LNCaP clone FGC (cell line): ENCODE results near the gene PODNL1.

Experiments used
- DNase-seq: peaks from one replicate; pipeline ENCODE4 v3.0.0-alpha.2; 2011; ENCODE audit warnings: low read depth
- H3K4me3 ChIP-seq: 2 replicates; pipeline ENCODE4 v1.5.1; 2011; ENCODE audit warnings: mild to moderate bottlenecking, low read depth, low read length, control low read depth
- TF ChIP-seq, protein P1 (sequence below): IDR thresholded peaks from 2 replicates; pipeline ENCODE4 v1.5.1; 2012; ENCODE audit warnings: mild to moderate bottlenecking; ENCODE audit not compliant: control insufficient read depth, insufficient read depth; ENCODE audit errors: extremely low read depth

PODNL1 gene

DNA sequence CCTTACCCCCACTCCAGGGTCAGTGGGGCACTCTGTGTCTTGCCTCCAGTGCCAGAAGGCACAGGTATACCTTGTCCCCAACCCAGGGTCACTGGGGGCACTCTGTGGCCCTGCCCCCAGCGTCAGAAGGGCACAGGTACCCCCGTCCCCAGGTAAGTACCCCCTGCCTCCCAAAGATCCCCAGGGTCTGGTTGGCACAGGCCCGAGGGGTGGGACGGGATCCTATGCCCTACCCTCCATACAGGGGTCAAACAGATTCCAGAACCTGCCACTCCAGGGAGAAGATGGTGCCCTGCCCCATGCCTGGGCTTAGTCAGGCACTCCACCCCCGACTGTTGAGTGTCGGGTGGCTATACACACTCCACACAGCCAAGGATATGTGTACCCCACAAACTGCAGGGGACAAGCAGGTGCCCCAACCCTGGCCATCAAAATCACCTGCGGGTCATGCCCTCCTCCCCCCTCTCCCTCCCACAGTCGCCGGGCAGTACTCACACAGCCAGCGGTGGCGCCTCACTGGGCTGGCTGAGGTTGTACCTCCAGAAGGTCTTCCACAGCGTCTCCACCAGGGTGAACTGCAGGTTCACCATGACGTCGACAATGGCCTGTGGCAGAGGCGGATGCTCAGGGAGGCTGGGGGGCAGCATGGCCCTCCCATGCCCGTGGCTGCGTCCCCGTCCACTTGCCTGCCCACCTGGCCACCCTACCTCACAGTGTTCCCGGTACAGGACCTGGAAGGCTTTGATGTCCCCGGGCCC, 27.9 kb upstream of the PODNL1 start:
- no peak overlapping the region for H3K4me3 ChIP-seq
- DNase-seq, result no peak
- TF ChIP-seq, protein P1, sequence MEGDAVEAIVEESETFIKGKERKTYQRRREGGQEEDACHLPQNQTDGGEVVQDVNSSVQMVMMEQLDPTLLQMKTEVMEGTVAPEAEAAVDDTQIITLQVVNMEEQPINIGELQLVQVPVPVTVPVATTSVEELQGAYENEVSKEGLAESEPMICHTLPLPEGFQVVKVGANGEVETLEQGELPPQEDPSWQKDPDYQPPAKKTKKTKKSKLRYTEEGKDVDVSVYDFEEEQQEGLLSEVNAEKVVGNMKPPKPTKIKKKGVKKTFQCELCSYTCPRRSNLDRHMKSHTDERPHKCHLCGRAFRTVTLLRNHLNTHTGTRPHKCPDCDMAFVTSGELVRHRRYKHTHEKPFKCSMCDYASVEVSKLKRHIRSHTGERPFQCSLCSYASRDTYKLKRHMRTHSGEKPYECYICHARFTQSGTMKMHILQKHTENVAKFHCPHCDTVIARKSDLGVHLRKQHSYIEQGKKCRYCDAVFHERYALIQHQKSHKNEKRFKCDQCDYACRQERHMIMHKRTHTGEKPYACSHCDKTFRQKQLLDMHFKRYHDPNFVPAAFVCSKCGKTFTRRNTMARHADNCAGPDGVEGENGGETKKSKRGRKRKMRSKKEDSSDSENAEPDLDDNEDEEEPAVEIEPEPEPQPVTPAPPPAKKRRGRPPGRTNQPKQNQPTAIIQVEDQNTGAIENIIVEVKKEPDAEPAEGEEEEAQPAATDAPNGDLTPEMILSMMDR, result no peak

DNA sequence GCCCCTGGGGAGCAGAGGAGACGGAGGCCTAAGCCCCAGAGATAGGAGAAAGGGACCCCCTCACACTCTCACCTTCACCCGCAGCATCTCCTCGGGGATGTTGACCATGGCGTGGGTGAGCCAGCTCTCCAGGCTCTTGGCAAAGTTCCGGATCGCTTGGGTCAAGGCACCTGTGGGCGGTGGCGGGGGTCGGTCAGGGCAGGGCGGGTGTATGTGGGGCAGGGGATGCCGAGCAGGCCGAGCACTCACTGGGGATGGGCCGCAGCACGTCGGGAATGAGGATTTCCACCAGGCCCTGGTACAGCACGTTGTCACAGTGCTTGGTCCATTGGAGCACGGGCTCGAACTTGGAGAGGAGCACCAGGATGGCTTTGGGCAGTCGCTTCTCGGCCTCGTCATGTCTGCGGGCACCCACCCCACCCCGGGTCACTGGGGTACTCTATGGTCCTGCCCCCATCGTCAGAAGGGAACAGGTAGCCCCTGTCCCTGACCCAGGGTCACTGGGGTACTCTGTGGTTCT, 27.2 kb upstream of the PODNL1 start:
- DNase-seq, result no peak
- TF ChIP-seq, protein P1, result no peak
- no peak overlapping the region for H3K4me3 ChIP-seq

DNA sequence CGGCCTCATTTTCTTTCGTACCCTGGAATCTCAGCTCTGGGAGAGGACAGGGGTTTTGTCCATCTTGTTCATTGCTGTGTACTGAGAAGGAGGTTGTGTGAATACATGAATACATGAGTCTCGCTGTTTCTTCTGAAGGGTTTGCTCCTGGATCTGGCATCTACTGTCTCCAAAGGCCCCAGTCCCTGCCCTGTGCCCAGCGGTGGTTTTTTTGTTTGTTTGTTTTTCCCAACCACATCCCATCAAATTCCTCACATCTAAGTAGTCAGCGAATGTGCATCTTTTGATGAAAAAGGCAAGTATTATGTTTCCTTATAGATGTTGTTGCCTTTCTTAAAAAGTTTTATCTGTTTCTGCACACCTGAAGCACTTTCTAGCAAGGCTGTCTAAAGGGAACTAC, 26.6 kb upstream of the PODNL1 start:
- no peak for DNase-seq
- TF ChIP-seq, protein P1, result no peak

DNA sequence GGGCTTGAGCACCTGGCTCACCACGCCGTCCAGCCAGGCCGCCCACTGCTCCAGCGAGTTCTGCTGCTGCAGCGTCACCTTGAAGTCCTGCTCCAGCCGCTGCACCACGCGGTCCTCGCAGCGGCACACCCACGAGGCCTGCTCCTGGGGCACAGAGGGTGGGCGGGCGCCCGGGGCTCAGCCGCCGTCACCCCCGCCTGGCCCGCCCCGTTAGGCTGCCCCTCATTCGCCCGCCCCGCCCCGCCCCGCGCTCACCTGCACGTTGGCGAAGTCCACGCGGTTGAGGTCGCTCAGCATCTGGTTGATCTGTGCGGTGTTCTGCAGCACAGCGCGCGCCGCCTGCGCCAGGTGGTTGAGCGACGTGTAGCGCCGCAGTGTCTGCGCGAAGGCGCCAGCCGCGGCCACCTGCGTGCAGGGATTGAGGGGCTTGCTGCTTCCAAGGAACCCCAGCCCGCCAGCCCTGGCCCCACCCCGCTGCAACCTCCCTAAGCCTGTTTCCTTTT, 25.4 kb upstream of the PODNL1 start:
- no peak for DNase-seq
- no peak overlapping the region for H3K4me3 ChIP-seq
- TF ChIP-seq, protein P1, result no peak

More for the DNA sequence above, 26.6 kb upstream of the PODNL1 start:
- no peak overlapping the region for H3K4me3 ChIP-seq

DNA sequence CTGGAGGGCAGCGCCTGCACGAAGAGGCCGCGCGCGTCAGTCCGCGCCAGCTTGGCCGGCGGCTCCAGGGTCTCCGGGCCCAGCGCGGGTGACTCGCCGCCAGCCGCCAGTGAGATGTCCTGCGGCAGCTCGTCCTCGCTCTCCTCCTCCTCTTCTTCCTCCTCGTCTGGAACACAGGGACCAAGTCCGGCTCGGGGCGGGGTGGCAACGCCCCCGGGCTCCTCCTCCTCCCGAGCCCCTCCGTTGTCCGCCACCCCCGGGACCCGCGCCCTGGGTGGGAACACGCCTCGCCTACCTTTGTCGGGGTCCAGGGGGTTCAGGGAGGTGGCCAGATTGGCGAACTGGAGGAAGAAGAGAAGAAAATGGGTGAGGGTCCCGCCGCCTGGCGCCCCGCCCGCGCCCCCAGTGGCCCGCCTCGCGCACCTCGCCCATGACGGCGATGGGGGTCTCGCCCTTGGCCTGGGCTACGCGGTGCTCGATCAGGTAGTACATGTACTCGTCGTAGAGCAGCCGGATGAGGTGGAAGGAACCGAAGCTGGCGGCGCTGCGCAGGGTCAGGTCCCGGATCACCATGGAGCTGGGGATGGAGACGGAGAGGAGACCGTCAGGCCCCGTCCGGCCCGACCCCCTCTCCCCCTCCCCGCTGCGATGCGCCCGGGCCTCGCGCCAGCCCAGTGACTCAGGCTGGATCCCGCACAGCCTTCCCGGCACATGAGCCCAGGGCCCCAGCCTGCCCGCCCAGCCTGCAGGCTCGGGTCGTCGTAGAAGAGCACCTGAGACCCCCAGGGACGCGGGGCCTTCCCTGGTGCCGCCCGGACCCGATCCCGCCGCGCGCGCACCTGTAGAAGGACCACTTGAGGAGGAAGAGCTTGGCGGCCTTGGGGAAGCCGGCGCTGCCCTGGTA, 24.7 kb upstream of the PODNL1 start:
- TF ChIP-seq, protein P1, result no peak
- no peak overlapping the region for H3K4me3 ChIP-seq
- DNase-seq, result no peak

DNA sequence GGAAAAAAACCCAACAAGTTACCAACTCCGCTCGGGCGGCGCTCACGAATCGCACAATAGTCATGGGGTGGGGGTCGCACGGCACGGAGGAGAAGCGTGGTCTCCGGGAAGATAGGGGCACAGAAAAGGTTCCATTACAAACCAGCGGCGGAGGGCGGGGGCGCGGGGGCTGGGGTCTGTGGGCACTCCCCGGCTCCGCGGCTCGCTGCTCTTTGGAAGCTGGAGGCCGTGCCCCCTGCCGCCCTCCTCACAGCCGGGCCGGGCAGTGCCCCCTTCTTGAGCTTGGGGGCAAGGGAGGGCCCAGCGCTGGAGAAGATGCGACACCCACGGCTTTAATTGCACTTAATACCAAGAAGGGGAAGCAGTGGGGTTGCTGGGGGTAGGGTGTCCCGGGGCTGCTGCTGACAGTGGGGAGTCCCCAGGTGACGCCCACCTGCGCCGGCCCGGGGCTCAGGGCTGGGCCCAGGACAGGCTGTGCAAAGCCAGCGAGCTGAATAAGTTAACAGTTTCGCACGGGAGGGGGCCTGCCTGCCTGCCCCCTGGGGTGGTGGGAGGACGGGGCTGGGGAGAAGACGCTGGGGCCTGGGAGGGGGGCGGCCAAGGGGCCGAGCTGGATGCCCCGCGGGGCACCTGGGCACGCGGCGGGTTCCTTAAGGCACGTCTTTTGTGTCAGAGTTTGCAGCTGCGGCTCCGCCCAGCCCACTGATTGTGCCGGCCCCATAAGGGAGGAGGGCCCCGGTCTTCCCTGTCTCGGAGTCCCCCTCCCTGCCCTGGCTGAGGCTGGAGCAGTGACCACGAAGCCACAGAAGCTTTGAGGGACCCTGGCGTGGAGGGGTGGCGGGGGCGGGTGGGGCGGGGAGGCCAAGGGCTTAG, 23.8 kb upstream of the PODNL1 start:
- no peak overlapping the region for H3K4me3 ChIP-seq

More for the DNA sequence above, 23.8 kb upstream of the PODNL1 start:
- DNase-seq, result no peak
- TF ChIP-seq, protein P1, result no peak
